IPS-20b (cell line): ENCODE measurements around the gene NCBP3.

ENCODE experiments used
- H3K27ac ChIP-seq: one replicate; pipeline ENCODE4 v1.5.1; 2013; ENCODE audit warnings: low read length
- H3K27me3 ChIP-seq: 2 replicates; pipeline ENCODE4 v1.6.1; 2013; ENCODE audit warnings: mild to moderate bottlenecking, low read length, inconsistent platforms; ENCODE audit not compliant: insufficient read depth
- H3K36me3 ChIP-seq: 2 replicates; pipeline ENCODE4 v1.6.1; 2013; ENCODE audit warnings: low read depth, mild to moderate bottlenecking, inconsistent platforms, low read length, moderate library complexity; ENCODE audit not compliant: insufficient read depth
- H3K4me1 ChIP-seq: 2 replicates; pipeline ENCODE4 v1.6.1; 2013; ENCODE audit warnings: mild to moderate bottlenecking, control low read depth, inconsistent platforms, low read length, moderate library complexity; ENCODE audit not compliant: insufficient read depth
- H3K4me3 ChIP-seq: 2 replicates; pipeline ENCODE4 v1.5.1; 2013; ENCODE audit warnings: mild to moderate bottlenecking, low read length, inconsistent platforms
- H3K9ac ChIP-seq: 2 replicates; pipeline ENCODE4 v1.6.1; 2013; ENCODE audit warnings: low read depth, mild to moderate bottlenecking, inconsistent platforms, low read length, moderate library complexity
- H3K9me3 ChIP-seq: 2 replicates; pipeline ENCODE4 v1.6.1; 2013; ENCODE audit warnings: mild to moderate bottlenecking, low read depth, low read length, inconsistent platforms; ENCODE audit not compliant: insufficient read depth

NCBP3 gene

GRCh38 chr17:3879591-3880417 lies 33.8 kb upstream of the NCBP3 start:
- Histone ChIP-seq H3K36me3 (peaks cover 25% of the 10 kb centered on the region), H3K9me3 (no peaks in the 10 kb centered on the region), H3K27ac (no peak overlapping the region), H3K9ac (no peak overlapping the region), H3K27me3 (no peaks in the 10 kb centered on the region), H3K4me3 (no peak overlapping the region), H3K4me1 (no peaks in the 10 kb centered on the region)

GRCh38 chr17:3879186-3879585 lies 33.1 kb upstream of the NCBP3 start:
- no peaks in the 10 kb centered on the region for H3K4me1 ChIP-seq
- H3K4me3 ChIP-seq, result no peak overlapping the region
- no peak overlapping the region for H3K27ac ChIP-seq
- H3K36me3 ChIP-seq, result peaks cover 20% of the 10 kb centered on the region
- H3K9ac ChIP-seq, result no peak overlapping the region
- H3K9me3 ChIP-seq, result no peaks in the 10 kb centered on the region
- H3K27me3 ChIP-seq, result no peaks in the 10 kb centered on the region

- Histone ChIP-seq H3K4me1 (no peaks in the 10 kb centered on the region), H3K27ac (no peak overlapping the region), H3K9me3 (no peaks in the 10 kb centered on the region), H3K27me3 (no peaks in the 10 kb centered on the region), H3K4me3 (no peak overlapping the region), H3K9ac (no peak overlapping the region), H3K36me3 (peaks cover 19% of the 10 kb centered on the region)
Observed at GRCh38 chr17:3877220-3877619, 31.2 kb upstream of the NCBP3 start.

DNA sequence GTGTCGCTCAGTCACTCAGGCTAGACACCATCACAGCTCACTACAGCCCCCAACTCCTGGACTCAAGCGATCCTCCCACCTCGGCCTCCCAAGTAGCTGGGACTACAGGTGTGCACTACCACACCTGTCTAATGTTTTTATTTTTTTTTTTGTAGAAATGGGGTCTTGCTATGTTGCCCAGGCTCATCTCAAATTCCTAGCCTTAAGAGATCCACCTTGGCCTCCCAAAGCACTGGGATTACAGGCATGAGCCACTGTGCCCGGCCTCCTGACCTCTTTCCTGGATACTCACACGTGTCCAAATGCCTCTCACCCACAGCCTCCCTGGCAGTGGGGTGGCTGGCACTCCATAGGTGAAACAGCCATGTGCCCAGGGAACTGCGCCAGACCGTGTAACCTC lies 29.3 kb upstream of the NCBP3 start:
- Histone ChIP-seq H3K9ac (no peak overlapping the region), H3K4me1 (no peaks in the 10 kb centered on the region), H3K27me3 (no peaks in the 10 kb centered on the region), H3K36me3 (peaks cover 23% of the 10 kb centered on the region), H3K27ac (no peak overlapping the region), H3K9me3 (no peaks in the 10 kb centered on the region), H3K4me3 (no peak overlapping the region)

DNA sequence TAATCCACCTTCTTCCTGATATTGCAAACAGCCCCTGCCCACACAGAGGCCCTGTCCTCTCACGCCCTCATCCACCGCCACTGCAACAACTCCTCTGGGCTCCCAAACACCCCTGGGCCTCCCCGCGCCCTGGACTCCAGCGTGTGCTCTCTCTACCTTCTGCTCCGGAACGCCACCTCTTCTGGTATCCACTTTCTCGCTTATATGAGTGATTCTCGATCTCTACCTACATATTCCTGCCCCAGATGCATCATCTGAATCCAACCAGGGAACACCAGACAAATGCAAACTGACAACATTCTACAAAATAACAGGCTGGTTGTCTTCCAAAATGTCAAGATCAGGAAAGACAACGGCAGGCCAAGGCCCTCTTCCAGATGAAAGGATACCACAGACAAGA lies 27.8 kb upstream of the NCBP3 start:
- Histone ChIP-seq H3K4me1 (no peaks in the 10 kb centered on the region), H3K4me3 (no peak overlapping the region), H3K9me3 (no peaks in the 10 kb centered on the region), H3K27ac (no peak overlapping the region), H3K9ac (no peak overlapping the region), H3K36me3 (peaks cover 23% of the 10 kb centered on the region), H3K27me3 (no peaks in the 10 kb centered on the region)

GRCh38 chr17:3870871-3871306 lies 24.8 kb upstream of the NCBP3 start:
- no peak overlapping the region for H3K9ac ChIP-seq
- H3K4me3 ChIP-seq, result no peak overlapping the region
- H3K27ac ChIP-seq, result no peak overlapping the region
- H3K27me3 ChIP-seq, result no peaks in the 10 kb centered on the region
- peaks cover 18% of the 10 kb centered on the region for H3K36me3 ChIP-seq
- H3K9me3 ChIP-seq, result no peaks in the 10 kb centered on the region
- H3K4me1 ChIP-seq, result no peaks in the 10 kb centered on the region

DNA sequence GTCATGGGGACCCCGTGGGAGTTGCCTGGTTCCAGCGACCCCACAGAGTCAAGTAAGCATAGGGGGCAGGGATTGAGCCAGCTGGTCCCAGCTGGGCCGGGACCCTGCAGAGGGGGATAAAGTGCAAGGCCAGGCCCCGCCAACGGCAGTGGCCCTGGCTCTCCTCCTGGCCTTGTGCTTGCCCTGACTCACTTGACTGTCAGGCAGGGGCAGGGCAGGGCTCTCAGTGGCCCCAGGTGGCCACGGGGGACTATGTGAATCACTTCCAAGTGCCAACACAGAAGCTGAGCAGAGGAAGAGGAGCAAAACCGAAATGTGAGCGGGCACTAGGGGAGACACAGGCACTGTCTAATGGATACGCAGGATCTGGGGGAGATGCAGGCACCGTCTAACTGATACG lies 21.6 kb upstream of the NCBP3 start:
- Histone ChIP-seq H3K27me3 (no peaks in the 10 kb centered on the region), H3K36me3 (peaks cover 7% of the 10 kb centered on the region; the same call in 1 of the 2 replicates), H3K27ac (no peak overlapping the region), H3K9ac (no peak overlapping the region), H3K4me3 (no peak overlapping the region), H3K9me3 (no peaks in the 10 kb centered on the region), H3K4me1 (no peaks in the 10 kb centered on the region)

GRCh38 chr17:3867106-3867505 lies 21.1 kb upstream of the NCBP3 start:
- Histone ChIP-seq H3K36me3 (peaks cover 3% of the 10 kb centered on the region; the same call in 1 of the 2 replicates), H3K27me3 (no peaks in the 10 kb centered on the region), H3K4me1 (no peaks in the 10 kb centered on the region), H3K9me3 (no peaks in the 10 kb centered on the region), H3K9ac (no peak overlapping the region), H3K4me3 (no peak overlapping the region), H3K27ac (no peak overlapping the region)

DNA sequence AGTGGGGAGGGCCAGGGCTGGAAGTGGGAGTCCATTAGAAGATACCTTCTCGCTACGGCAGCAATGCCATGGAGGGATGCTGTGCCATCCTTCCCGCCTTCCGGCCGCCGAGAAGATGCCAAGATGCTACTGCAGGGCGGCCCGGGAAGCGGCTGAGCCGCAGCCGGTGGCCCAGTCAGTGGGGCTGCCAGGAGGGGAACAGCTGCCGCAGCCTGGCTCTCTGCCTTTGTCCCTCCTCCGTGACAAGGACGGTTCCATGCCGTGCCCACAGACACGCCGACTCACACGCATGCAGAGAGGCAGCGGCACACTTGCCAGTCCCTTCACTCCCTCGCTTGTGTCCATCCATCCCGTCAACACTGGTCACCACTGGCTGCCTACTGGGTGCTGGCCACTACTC lies 20.2 kb upstream of the NCBP3 start:
- Histone ChIP-seq H3K4me3 (no peak overlapping the region), H3K27me3 (no peaks in the 10 kb centered on the region), H3K4me1 (no peaks in the 10 kb centered on the region), H3K36me3 (no peaks in the 10 kb centered on the region), H3K9ac (no peak overlapping the region), H3K27ac (no peak overlapping the region), H3K9me3 (no peaks in the 10 kb centered on the region)

DNA sequence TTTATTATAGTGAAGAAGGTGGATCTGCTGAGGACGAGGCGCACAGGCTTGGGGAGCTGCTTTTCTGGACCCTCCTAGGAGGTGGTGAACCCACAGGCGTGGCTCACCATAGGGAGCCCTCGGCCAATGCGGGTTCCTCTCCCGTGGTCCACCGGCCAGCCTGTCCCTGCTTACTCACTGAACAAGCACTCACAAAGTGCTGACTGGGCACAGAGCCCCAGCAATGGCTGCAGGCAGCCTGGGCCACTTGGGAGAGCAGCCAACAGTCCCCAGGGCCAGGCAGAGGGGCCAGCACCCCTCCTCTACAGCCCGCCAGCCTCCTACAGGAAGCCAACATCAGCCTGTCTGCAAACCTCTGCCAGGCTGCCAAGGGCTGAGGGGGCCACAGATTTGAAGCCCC lies 19.1 kb upstream of the NCBP3 start:
- Histone ChIP-seq H3K36me3 (no peaks in the 10 kb centered on the region), H3K4me3 (no peak overlapping the region), H3K4me1 (no peaks in the 10 kb centered on the region), H3K9ac (no peak overlapping the region), H3K27ac (no peak overlapping the region), H3K27me3 (no peaks in the 10 kb centered on the region), H3K9me3 (no peaks in the 10 kb centered on the region)

DNA sequence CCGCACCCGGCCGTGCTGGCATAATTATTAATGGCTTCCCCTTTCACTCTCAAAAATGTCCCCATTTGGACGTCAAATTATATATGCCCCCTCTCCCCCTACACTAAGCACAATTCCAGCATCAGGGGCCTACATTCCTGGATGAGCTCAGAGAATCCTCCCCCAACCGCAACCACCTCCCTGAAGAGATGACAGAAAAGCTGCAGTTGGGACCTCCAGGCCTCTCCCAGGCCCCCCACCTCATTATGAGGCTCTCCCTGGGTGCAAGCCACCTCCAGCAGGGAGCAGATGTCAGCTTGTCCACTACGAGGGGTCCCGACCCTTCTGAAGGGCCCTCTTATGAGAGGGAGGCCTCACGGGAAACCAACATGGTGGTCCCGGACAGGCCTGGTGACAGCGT lies 18.5 kb upstream of the NCBP3 start:
- H3K9me3 ChIP-seq, result no peaks in the 10 kb centered on the region
- H3K4me3 ChIP-seq, result no peak overlapping the region
- H3K27me3 ChIP-seq, result no peaks in the 10 kb centered on the region
- no peaks in the 10 kb centered on the region for H3K4me1 ChIP-seq
- no peak overlapping the region for H3K9ac ChIP-seq
- no peaks in the 10 kb centered on the region for H3K36me3 ChIP-seq
- no peak overlapping the region for H3K27ac ChIP-seq

DNA sequence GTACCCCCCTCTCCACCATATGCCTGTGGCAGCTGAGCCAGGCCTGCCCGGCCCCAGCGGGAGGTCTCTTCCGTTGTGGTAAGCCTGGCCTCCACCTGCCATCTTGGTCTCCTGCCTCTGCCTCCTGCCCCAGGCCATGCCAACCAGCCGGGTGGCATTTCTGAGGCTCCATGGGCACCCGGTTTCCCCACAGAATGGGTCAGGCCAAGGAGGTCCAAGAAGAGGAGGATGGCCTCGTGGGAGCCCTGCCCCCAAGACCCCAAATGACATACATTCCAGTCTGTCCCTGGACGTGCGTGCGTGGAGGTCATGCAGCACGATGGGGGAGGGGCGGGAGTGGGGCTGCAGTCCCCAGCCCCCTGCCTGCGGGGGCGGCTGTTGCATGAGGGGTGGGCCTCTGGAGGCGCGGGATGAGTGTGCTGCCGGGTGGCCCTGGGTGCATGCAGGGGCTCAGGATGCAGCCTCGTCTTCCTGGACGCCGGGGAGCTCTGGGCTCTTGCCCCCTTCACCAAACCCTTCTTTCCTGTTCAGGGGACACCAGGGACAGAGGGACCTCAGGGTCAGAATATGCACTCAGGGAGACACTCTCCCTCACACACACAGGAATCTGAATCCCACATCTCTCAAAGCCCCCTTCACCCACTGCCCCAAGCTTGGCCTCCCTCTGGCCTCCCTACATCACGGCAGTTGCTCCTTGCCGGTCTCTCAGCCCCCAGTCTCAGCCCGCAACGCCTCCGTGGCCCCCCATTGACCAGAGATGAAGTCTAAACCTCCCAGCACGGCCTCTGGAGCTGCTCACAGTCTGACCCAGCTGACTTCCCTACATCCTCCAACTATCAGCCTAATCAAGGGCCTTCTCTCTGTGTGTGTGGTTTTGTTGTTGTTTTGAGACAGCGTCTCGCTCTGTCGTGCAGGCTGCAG lies 16.0 kb upstream of the NCBP3 start:
- Histone ChIP-seq H3K4me1 (no peaks in the 10 kb centered on the region), H3K27ac (no peak overlapping the region), H3K9ac (no peak overlapping the region), H3K27me3 (no peaks in the 10 kb centered on the region), H3K9me3 (no peaks in the 10 kb centered on the region), H3K36me3 (no peaks in the 10 kb centered on the region), H3K4me3 (no peak overlapping the region)
